ENCODE measurements around the gene APP.
A peak's percentile ranks its signal among the peaks of the same experiment; 100 is the strongest.

The APP gene

DNA sequence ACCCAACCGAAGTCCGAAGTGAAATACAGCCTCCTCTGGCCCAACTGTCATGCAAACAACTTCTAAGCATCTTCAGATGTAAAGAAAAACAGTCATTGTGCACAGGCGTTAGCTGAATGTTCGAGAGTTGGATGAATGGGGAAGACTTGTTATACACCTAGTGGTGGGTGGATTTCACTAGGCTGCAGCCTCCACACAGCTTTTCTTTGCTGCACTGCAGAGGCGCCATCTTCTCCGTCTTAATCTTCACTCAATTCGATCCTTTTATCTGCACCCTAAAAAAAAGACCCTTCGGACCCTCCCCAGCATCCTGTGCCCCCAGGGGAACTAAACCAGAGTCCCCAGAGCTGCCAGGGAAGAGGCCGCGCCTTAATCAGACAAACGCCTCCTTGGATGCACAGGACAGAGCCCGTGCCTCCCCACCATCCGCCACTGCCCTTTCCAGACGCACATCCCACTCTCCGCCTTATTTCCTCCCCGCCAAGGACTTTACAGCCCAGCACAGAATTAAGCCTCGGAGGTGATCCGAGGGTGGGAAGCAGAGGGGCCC lies 1.4 kb downstream of the APP start (continued):
- TF ChIP-seq, protein P1, sequence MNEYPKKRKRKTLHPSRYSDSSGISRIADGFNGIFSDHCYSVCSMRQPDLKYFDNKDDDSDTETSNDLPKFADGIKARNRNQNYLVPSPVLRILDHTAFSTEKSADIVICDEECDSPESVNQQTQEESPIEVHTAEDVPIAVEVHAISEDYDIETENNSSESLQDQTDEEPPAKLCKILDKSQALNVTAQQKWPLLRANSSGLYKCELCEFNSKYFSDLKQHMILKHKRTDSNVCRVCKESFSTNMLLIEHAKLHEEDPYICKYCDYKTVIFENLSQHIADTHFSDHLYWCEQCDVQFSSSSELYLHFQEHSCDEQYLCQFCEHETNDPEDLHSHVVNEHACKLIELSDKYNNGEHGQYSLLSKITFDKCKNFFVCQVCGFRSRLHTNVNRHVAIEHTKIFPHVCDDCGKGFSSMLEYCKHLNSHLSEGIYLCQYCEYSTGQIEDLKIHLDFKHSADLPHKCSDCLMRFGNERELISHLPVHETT (tag by site-specific recombination; IDR thresholded peaks at IDR 0.05) = no peak
- TF ChIP-seq ZNF514 (tag by site-specific recombination; IDR thresholded peaks at IDR 0.05) = no peak
- TF ChIP-seq, protein P2, sequence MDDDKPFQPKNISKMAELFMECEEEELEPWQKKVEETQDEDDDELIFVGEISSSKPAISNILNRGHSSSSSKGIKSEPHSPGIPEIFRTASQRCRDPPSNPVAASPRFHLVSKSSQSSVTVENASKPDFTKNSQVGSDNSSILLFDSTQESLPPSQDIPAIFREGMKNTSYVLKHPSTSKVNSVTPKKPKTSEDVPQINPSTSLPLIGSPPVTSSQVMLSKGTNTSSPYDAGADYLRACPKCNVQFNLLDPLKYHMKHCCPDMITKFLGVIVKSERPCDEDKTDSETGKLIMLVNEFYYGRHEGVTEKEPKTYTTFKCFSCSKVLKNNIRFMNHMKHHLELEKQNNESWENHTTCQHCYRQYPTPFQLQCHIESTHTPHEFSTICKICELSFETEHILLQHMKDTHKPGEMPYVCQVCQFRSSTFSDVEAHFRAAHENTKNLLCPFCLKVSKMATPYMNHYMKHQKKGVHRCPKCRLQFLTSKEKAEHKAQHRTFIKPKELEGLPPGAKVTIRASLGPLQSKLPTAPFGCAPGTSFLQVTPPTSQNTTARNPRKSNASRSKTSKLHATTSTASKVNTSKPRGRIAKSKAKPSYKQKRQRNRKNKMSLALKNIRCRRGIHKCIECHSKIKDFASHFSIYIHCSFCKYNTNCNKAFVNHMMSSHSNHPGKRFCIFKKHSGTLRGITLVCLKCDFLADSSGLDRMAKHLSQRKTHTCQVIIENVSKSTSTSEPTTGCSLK (tag by site-specific recombination; IDR thresholded peaks at IDR 0.05) = no peak
- TF ChIP-seq ZFHX2 (tag by site-specific recombination; conservative IDR thresholded peaks at IDR 0.05) = peak; percentile 70
- TF ChIP-seq, protein P3, sequence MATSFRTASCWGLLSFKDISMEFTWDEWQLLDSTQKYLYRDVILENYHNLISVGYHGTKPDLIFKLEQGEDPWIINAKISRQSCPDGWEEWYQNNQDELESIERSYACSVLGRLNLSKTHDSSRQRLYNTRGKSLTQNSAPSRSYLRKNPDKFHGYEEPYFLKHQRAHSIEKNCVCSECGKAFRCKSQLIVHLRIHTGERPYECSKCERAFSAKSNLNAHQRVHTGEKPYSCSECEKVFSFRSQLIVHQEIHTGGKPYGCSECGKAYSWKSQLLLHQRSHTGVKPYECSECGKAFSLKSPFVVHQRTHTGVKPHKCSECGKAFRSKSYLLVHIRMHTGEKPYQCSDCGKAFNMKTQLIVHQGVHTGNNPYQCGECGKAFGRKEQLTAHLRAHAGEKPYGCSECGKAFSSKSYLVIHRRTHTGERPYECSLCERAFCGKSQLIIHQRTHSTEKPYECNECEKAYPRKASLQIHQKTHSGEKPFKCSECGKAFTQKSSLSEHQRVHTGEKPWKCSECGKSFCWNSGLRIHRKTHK (tag by site-specific recombination; IDR thresholded peaks at IDR 0.05) = no peak
- TF ChIP-seq, protein P4, sequence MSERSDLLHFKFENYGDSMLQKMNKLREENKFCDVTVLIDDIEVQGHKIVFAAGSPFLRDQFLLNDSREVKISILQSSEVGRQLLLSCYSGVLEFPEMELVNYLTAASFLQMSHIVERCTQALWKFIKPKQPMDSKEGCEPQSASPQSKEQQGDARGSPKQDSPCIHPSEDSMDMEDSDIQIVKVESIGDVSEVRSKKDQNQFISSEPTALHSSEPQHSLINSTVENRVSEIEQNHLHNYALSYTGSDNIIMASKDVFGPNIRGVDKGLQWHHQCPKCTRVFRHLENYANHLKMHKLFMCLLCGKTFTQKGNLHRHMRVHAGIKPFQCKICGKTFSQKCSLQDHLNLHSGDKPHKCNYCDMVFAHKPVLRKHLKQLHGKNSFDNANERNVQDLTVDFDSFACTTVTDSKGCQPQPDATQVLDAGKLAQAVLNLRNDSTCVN (tag by site-specific recombination; optimal IDR thresholded peaks at IDR 0.05) = no peak
- TF ChIP-seq ZNF132 (tag by site-specific recombination; IDR thresholded peaks at IDR 0.05; ENCODE audit: borderline replicate concordance) = no peak
- TF ChIP-seq BCL11A (tag by site-specific recombination; IDR thresholded peaks at IDR 0.05; ENCODE audit: low read depth) = no peak
- no peak for TF ChIP-seq ZNF624 (tag by site-specific recombination; IDR thresholded peaks at IDR 0.05)
- TF ChIP-seq PRDM1 (tag by site-specific recombination; IDR thresholded peaks at IDR 0.05) = peak; percentile 88
- 0 out of 2 replicates have a peak, but pooled peaks have one; percentile 42 for TF ChIP-seq ZNF768 (tag by site-specific recombination; IDR thresholded peaks at IDR 0.05)
- TF ChIP-seq ZNF76 (tag by site-specific recombination; IDR thresholded peaks at IDR 0.05; ENCODE audit: borderline replicate concordance, low read depth) = no peak
- TF ChIP-seq ZNF600 (tag by site-specific recombination; IDR thresholded peaks at IDR 0.05) = 0 out of 2 replicates have a peak, but pooled peaks have one; percentile 33
- no peak for TF ChIP-seq TCF7L2 (IDR thresholded peaks at IDR 0.05; ENCODE audit: borderline replicate concordance, low read depth, low read length)
- TF ChIP-seq ZEB2 (tag by site-specific recombination; IDR thresholded peaks at IDR 0.05) = no peak; the same call in 1 of the 2 replicates
- no peak; the same call in 1 of the 2 replicates for TF ChIP-seq ZBTB17 (tag by site-specific recombination; IDR thresholded peaks at IDR 0.05)
- no peak for TF ChIP-seq ZNF548 (tag by site-specific recombination; IDR thresholded peaks at IDR 0.05)
- no peak for TF ChIP-seq ZNF155 (tag by site-specific recombination; IDR thresholded peaks at IDR 0.05)
- TF ChIP-seq, protein P5, sequence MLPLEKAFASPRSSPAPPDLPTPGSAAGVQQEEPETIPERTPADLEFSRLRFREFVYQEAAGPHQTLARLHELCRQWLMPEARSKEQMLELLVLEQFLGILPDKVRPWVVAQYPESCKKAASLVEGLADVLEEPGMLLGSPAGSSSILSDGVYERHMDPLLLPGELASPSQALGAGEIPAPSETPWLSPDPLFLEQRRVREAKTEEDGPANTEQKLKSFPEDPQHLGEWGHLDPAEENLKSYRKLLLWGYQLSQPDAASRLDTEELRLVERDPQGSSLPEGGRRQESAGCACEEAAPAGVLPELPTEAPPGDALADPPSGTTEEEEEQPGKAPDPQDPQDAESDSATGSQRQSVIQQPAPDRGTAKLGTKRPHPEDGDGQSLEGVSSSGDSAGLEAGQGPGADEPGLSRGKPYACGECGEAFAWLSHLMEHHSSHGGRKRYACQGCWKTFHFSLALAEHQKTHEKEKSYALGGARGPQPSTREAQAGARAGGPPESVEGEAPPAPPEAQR (tag by site-specific recombination; IDR thresholded peaks at IDR 0.05) = no peak
- TF ChIP-seq, protein P6, sequence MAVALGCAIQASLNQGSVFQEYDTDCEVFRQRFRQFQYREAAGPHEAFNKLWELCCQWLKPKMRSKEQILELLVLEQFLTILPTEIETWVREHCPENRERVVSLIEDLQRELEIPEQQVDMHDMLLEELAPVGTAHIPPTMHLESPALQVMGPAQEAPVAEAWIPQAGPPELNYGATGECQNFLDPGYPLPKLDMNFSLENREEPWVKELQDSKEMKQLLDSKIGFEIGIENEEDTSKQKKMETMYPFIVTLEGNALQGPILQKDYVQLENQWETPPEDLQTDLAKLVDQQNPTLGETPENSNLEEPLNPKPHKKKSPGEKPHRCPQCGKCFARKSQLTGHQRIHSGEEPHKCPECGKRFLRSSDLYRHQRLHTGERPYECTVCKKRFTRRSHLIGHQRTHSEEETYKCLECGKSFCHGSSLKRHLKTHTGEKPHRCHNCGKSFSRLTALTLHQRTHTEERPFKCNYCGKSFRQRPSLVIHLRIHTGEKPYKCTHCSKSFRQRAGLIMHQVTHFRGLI (tag by site-specific recombination; IDR thresholded peaks at IDR 0.05) = no peak
- no peak for TF ChIP-seq SP2 (tag by site-specific recombination; IDR thresholded peaks at IDR 0.05)
- TF ChIP-seq, protein P7, sequence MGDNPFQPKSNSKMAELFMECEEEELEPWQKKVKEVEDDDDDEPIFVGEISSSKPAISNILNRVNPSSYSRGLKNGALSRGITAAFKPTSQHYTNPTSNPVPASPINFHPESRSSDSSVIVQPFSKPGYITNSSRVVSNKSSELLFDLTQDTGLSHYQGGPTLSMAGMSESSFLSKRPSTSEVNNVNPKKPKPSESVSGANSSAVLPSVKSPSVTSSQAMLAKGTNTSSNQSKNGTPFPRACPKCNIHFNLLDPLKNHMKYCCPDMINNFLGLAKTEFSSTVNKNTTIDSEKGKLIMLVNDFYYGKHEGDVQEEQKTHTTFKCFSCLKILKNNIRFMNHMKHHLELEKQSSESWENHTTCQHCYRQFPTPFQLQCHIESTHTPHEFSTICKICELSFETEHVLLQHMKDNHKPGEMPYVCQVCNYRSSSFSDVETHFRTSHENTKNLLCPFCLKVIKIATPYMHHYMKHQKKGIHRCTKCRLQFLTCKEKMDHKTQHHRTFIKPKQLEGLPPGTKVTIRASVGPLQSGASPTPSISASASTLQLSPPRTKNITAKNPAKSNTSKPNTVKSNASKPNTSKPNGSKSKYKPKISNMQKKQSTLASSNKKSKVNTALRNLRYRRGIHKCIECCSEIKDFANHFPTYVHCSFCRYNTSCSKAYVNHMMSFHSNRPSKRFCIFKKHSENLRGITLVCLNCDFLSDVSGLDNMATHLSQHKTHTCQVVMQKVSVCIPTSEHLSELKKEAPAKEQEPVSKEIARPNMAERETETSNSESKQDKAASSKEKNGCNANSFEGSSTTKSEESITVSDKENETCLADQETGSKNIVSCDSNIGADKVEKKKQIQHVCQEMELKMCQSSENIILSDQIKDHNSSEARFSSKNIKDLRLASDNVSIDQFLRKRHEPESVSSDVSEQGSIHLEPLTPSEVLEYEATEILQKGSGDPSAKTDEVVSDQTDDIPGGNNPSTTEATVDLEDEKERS (tag by site-specific recombination; IDR thresholded peaks at IDR 0.05) = no peak
- no peak for TF ChIP-seq RBAK (tag by site-specific recombination; IDR thresholded peaks at IDR 0.05)
- no peak for TF ChIP-seq ZNF416 (tag by site-specific recombination; IDR thresholded peaks at IDR 0.05)
- peak; percentile 26; the same call in 1 of the 2 replicates for TF ChIP-seq ZBTB20 (tag by site-specific recombination; IDR thresholded peaks at IDR 0.05)
- TF ChIP-seq, protein P8, sequence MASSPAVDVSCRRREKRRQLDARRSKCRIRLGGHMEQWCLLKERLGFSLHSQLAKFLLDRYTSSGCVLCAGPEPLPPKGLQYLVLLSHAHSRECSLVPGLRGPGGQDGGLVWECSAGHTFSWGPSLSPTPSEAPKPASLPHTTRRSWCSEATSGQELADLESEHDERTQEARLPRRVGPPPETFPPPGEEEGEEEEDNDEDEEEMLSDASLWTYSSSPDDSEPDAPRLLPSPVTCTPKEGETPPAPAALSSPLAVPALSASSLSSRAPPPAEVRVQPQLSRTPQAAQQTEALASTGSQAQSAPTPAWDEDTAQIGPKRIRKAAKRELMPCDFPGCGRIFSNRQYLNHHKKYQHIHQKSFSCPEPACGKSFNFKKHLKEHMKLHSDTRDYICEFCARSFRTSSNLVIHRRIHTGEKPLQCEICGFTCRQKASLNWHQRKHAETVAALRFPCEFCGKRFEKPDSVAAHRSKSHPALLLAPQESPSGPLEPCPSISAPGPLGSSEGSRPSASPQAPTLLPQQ (tag by site-specific recombination; IDR thresholded peaks at IDR 0.05) = no peak

Measured in HEK293 (cell line).